Measurements from ENCODE around the gene ABCA5.

ABCA5 gene
- 48.6 to 61.3 reads per million in 2 donors for total RNA-seq

GRCh38 chr17:69327060-69327831 is at the start of gene ABCA5:
Gene ABCA5, minus strand, starts transcription at chr17:69327133. Its CDS starts 12,718 bp downstream, at chr17:69314415.
- DNase-seq, result peak; percentile 71 to 98 (median 78)

GRCh38 chr17:69375229-69375628 is 48.3 kb upstream of the ABCA5 start:
- DNase-seq, result peak in 1 of 5 experiments; percentile 24

GRCh38 chr17:69373069-69373468 is 46.1 kb upstream of the ABCA5 start:
- DNase-seq, result no peak

GRCh38 chr17:69367298-69367697 is 40.4 kb upstream of the ABCA5 start:
- DNase-seq, result peak in 1 of 5 experiments; percentile 17

GRCh38 chr17:69363488-69364210 is 36.7 kb upstream of the ABCA5 start:
- no peak for DNase-seq

- DNase-seq, result no peak
Measured at GRCh38 chr17:69361156-69361555, 34.2 kb upstream of the ABCA5 start.

GRCh38 chr17:69358688-69359596 is 32.0 kb upstream of the ABCA5 start:
- peak in 1 of 5 experiments; percentile 21 for DNase-seq

GRCh38 chr17:69357701-69358100 is 30.8 kb upstream of the ABCA5 start:
- DNase-seq, result no peak

GRCh38 chr17:69356625-69357024 is 29.7 kb upstream of the ABCA5 start:
- DNase-seq, result no peak

- DNase-seq, result no peak
Measured at GRCh38 chr17:69350911-69351310, 24.0 kb upstream of the ABCA5 start.

GRCh38 chr17:69348429-69348828 is 21.5 kb upstream of the ABCA5 start:
- DNase-seq, result peak in 1 of 5 experiments; percentile 25

GRCh38 chr17:69346766-69347165 is 19.8 kb upstream of the ABCA5 start:
- no peak for DNase-seq

GRCh38 chr17:69344939-69345338 is 18.0 kb upstream of the ABCA5 start:
- no peak for DNase-seq

GRCh38 chr17:69342896-69343644 is 16.1 kb upstream of the ABCA5 start:
- DNase-seq, result no peak

GRCh38 chr17:69339937-69340336 is 13.0 kb upstream of the ABCA5 start:
- DNase-seq, result no peak

- no peak for DNase-seq
Measured at GRCh38 chr17:69336996-69337395, 10.1 kb upstream of the ABCA5 start.

GRCh38 chr17:69336580-69336979 is 9.6 kb upstream of the ABCA5 start:
- no peak for DNase-seq

GRCh38 chr17:69335058-69335457 is 8.1 kb upstream of the ABCA5 start:
- peak in 1 of 5 experiments; percentile 44 for DNase-seq

- no peak for DNase-seq
Measured at GRCh38 chr17:69333561-69333960, 6.6 kb upstream of the ABCA5 start.

GRCh38 chr17:69331756-69332155 is 4.8 kb upstream of the ABCA5 start:
- no peak for DNase-seq

GRCh38 chr17:69326377-69327059 is 415 bp downstream of the ABCA5 start:
- peak in 1 of 5 experiments; percentile 20 for DNase-seq

Data from T-helper 2 cell (primary cell).